ENCODE measurements around the gene DNAJC9. TPM values are rescaled to one million over a fixed set of nuclear protein-coding genes. Genes with fewer than 3 reads are reported as not detected.

DNAJC9 gene
- total RNA-seq, 3 donors from 2014 or later (not counting 1 experiment from before 2014, with no cell fraction given) = 14.1 to 19.0 (median 17.4) TPM

DNA sequence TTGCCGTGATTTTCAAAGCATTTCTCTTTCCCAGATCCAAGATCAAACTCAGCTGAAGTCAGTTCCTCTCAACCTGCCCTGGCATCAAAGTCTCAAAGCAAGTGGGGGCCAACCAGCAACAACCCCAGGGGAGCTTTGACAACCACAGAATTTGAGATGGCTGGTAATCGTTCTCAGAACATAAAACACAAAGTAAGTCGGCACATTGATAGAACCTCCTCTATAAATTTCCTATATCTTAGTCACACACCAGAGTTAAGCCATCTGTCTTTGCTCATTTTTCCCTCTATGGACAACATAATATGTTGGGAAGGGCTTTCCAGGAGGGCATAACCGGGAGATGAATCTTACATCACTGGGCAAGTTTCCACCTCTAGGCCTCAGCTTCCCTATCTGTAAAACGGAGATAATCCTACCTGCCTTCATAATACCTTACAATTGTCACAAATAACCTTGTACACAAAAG is 1.2 kb upstream of the DNAJC9 start:
- ATAC-seq = no peak
- peak overlapping the region; percentile 95 for H3K4me3 Mint-ChIP-seq

DNA sequence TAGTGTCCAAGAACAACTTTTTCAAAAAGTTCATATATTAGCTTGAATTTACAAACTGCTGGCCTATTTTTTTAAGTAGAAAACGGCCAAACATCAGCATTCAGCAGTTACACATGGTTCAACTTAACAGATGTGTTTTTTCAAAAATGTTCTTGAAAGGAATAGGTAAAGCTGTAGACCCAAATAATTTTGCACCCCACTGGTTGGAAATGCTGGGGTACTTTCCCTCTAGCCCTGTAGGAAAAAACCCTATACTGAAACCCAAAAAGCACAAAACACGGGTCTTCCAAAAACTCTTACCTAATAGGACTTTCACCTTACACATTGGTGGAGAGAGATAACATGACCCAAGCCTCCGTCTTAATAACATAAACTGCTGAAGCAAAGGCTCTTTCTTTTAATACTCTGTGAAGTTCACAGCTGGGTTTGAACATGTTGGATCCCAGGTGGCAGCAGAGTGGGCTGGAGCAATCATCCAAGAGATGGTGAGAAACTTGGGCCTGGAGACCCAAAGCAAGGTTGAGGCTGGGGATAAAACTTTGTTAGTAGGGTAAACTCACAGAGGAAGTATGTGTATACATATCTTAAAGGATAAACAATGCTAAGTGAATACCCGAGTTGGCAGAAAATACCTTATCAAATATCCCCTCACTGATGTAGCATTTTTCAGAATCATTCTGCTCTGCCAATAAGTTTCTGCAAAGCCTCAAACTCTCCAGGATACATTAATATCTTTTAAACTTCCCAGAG is 629 bp upstream of the DNAJC9 start:
- Histone ChIP-seq H3K4me1 (ENCODE audit: control insufficient read depth, insufficient read depth, low read length) (peaks cover 20% of the 10 kb centered on the region), H3K36me3 (ENCODE audit: control insufficient read depth, insufficient read depth, low read length) (peaks cover 16% of the 10 kb centered on the region), H3K27ac (ENCODE audit: low read length) (peak overlapping the region; percentile 88), H3K27me3 (ENCODE audit: control insufficient read depth, insufficient read depth, low read length) (no peaks in the 10 kb centered on the region), H3K4me3 (ENCODE audit: low read length) (peak overlapping the region; percentile 83), H3K9me3 (ENCODE audit: control insufficient read depth, insufficient read depth, low read length) (no peaks in the 10 kb centered on the region)
- no peaks in the 10 kb centered on the region for H3K9me3 Mint-ChIP-seq
- H3K27me3 Mint-ChIP-seq (ENCODE audit: low read depth in 2 of 2) = no peaks in the 10 kb centered on the region
- peak overlapping the region; percentile 89 to 94 for H3K27ac Mint-ChIP-seq
- peaks cover 2% of the 10 kb centered on the region for H3K36me3 Mint-ChIP-seq
- no peak for DNase-seq
- intact Hi-C loops (cut with micrococcal nuclease) = loop anchor here (2.0 to 5.0 kb wide), 3 partner anchors 80 to 165 kb away; partner anchors contain the start of genes ANXA7, CFAP70, ECD and FAM149B1
- H3K4me3 Mint-ChIP-seq = peak overlapping the region; percentile 95
- TF ChIP-seq, protein P1, sequence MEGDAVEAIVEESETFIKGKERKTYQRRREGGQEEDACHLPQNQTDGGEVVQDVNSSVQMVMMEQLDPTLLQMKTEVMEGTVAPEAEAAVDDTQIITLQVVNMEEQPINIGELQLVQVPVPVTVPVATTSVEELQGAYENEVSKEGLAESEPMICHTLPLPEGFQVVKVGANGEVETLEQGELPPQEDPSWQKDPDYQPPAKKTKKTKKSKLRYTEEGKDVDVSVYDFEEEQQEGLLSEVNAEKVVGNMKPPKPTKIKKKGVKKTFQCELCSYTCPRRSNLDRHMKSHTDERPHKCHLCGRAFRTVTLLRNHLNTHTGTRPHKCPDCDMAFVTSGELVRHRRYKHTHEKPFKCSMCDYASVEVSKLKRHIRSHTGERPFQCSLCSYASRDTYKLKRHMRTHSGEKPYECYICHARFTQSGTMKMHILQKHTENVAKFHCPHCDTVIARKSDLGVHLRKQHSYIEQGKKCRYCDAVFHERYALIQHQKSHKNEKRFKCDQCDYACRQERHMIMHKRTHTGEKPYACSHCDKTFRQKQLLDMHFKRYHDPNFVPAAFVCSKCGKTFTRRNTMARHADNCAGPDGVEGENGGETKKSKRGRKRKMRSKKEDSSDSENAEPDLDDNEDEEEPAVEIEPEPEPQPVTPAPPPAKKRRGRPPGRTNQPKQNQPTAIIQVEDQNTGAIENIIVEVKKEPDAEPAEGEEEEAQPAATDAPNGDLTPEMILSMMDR (IDR thresholded peaks at IDR 0.05) = no peak
- no peak for ATAC-seq
- H3K4me1 Mint-ChIP-seq = peaks cover 44 to 56% of the 10 kb centered on the region in 2 donors
- 53% methylated on average over 4 of the region's 4 CpGs for WGBS (ENCODE audit: insufficient coverage)

More for the DNA sequence above, 1.2 kb upstream of the DNAJC9 start:
- Histone ChIP-seq H3K4me3 (ENCODE audit: low read length) (no peak overlapping the region), H3K36me3 (ENCODE audit: control insufficient read depth, insufficient read depth, low read length) (peaks cover 11% of the 10 kb centered on the region), H3K9me3 (ENCODE audit: control insufficient read depth, insufficient read depth, low read length) (no peaks in the 10 kb centered on the region), H3K27ac (ENCODE audit: low read length) (peak overlapping the region; percentile 88), H3K4me1 (ENCODE audit: control insufficient read depth, insufficient read depth, low read length) (peaks cover 23% of the 10 kb centered on the region), H3K27me3 (ENCODE audit: control insufficient read depth, insufficient read depth, low read length) (no peaks in the 10 kb centered on the region)
- Mint-ChIP-seq H3K9me3 (no peaks in the 10 kb centered on the region), H3K4me1 (peaks cover 50 to 62% of the 10 kb centered on the region in 2 donors), H3K36me3 (no peaks in the 10 kb centered on the region), H3K27me3 (ENCODE audit: low read depth in 2 of 2) (no peaks in the 10 kb centered on the region), H3K27ac (peak overlapping the region; percentile 89 to 94)
- no peak for DNase-seq
- TF ChIP-seq, protein P1 (IDR thresholded peaks at IDR 0.05) = no peak
- 78% methylated on average over 4 of the region's 5 CpGs for WGBS (ENCODE audit: insufficient coverage)
- intact Hi-C loops (cut with micrococcal nuclease) = loop anchor here (5.0 kb wide), 2 partner anchors 81 to 164 kb away; partner anchors contain the start of genes ANXA7, ECD and FAM149B1

DNA sequence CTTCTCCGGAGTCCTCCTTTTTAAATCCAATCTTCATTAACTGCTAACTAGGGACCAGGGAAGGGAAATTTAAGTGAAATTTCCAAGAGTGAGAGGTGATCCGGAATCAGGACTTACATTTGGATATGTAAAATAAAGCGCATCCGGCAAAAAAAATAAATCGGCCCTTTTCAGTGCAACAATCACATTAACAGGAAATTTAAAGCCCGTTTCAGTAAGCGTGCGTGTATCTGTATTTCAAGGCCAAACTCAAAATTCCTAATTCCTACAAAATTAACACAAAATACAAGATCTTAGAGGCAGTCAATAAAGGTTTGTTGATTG is 771 bp downstream of the DNAJC9 start:
- H3K9me3 ChIP-seq (ENCODE audit: control insufficient read depth, insufficient read depth, low read length) = no peaks in the 10 kb centered on the region
- no peaks in the 10 kb centered on the region for H3K27me3 ChIP-seq (ENCODE audit: control insufficient read depth, insufficient read depth, low read length)
- peaks cover 8% of the 10 kb centered on the region for H3K36me3 Mint-ChIP-seq
- peak overlapping the region; percentile 95 for H3K4me3 Mint-ChIP-seq
- H3K36me3 ChIP-seq (ENCODE audit: control insufficient read depth, insufficient read depth, low read length) = peaks cover 29% of the 10 kb centered on the region
- no peaks in the 10 kb centered on the region for H3K27me3 Mint-ChIP-seq (ENCODE audit: low read depth in 2 of 2)
- peak overlapping the region; percentile 88 for H3K27ac ChIP-seq (ENCODE audit: low read length)
- peaks cover 42 to 44% of the 10 kb centered on the region in 2 donors for H3K4me1 Mint-ChIP-seq
- DNase-seq (peak in 1 of 2 donors; percentile 31), ATAC-seq (no peak)
- H3K27ac Mint-ChIP-seq = peak overlapping the region; percentile 89 to 94
- H3K4me1 ChIP-seq (ENCODE audit: control insufficient read depth, insufficient read depth, low read length) = peaks cover 11% of the 10 kb centered on the region
- TF ChIP-seq, protein P1 (IDR thresholded peaks at IDR 0.05) = no peak
- H3K9me3 Mint-ChIP-seq = no peaks in the 10 kb centered on the region
- intact Hi-C loops (cut with micrococcal nuclease) = loop anchor here (2.0 to 5.0 kb wide), 3 partner anchors 79 to 166 kb away; partner anchors contain the start of genes ANXA7, CFAP70, ECD and FAM149B1
- WGBS (ENCODE audit: insufficient coverage) = 4% methylated on average over 5 of the region's 8 CpGs
- H3K4me3 ChIP-seq (ENCODE audit: low read length) = peak overlapping the region; percentile 83

Data from natural killer cell (primary cell).